GM12878 (cell line): ENCODE results near the gene HEATR3. TPM values are rescaled to one million over a fixed set of nuclear protein-coding genes. Genes with fewer than 3 reads are reported as not detected.

Experiments
- ATAC-seq: fragments of 200-7000 bp; cut with Tn5 transposase; 3 replicates; pipeline ENCODE4 v1.9.1; 2020; ENCODE audit warnings: mild to moderate bottlenecking, moderate library complexity
- BruUV-seq: library from RNA; stranded (reverse); fragments of 400-500 nt; replicated peaks from 2 replicates; lab custom pipeline; 2021; lab: Mats Ljungman, UMichigan
- CTCF ChIA-PET: fragments of 300-600 bp; sonication (Branson Sonifier 250); formaldehyde crosslinking; extraction: SDS; loops from one replicate; lab custom pipeline; 2021; ENCODE audit warnings: inconsistent platforms; lab: Yijun Ruan, JAX
- POLR2A ChIA-PET: fragments of 350-600 bp; formaldehyde crosslinking; extraction: SDS; loops from one replicate; lab custom pipeline; 2021; ENCODE audit warnings: inconsistent platforms; lab: Charles Lee
- RAD21 ChIA-PET: fragments of 300-600 bp; sonication (Branson Sonifier 250); formaldehyde crosslinking; loops from one replicate; lab custom pipeline; 2023; ENCODE audit warnings: antibody characterized with exemption; ENCODE audit not compliant: unreplicated experiment; lab: Charles Lee
- SMC1A ChIA-PET: fragments of 300-600 bp; sonication (Branson Sonifier 250); formaldehyde crosslinking; loops from one replicate; lab custom pipeline; 2023; ENCODE audit not compliant: unreplicated experiment, uncharacterized antibody; lab: Charles Lee
- DNase-seq: peaks from one replicate; pipeline ENCODE4 v3.0.0-alpha.2; 2011; ENCODE audit warnings: low read depth, low spot score
- FAIRE-seq: peaks from 3 replicates; lab custom pipeline; 2011; peaks lifted over from hg19 to GRCh38; lab: Jason Lieb, UNC
- H2AFZ ChIP-seq: 2 replicates; pipeline ENCODE4 v1.6.0; 2011; ENCODE audit warnings: low read depth, low read length, control low read depth; ENCODE audit not compliant: control insufficient read depth
- H3K27ac ChIP-seq: 2 replicates; pipeline ENCODE4 v1.5.1; 2011; ENCODE audit warnings: control low read depth; ENCODE audit not compliant: control insufficient read depth, insufficient read depth
- H3K27me3 ChIP-seq, 2 experiments: replicated peaks in 1 of 2; 2 replicates each; pipeline versions ENCODE4 v1.6.0 to v1.6.1; 2011; ENCODE audit warnings: low read length in 1 of 2; ENCODE audit not compliant: control insufficient read depth in 2 of 2, insufficient read depth in 2 of 2
- H3K36me3 ChIP-seq, 2 experiments: 2 replicates each; pipeline ENCODE4 v1.5.1; 2011; ENCODE audit warnings: low read length in 1 of 2; ENCODE audit not compliant: control insufficient read depth in 2 of 2, insufficient read depth in 2 of 2
- H3K4me1 ChIP-seq: 2 replicates; pipeline ENCODE4 v1.6.1; 2011; ENCODE audit warnings: mild to moderate bottlenecking, low read length, moderate library complexity, mixed read lengths; ENCODE audit not compliant: control insufficient read depth, insufficient read depth
- H3K4me2 ChIP-seq: 2 replicates; pipeline ENCODE4 v1.6.0; 2011; ENCODE audit warnings: control low read depth; ENCODE audit not compliant: control insufficient read depth, insufficient read depth
- H3K4me3 ChIP-seq: fragments of 200-600 bp; sonication (generic); 2 replicates; pipeline ENCODE4 v1.5.1; 2016
- H3K79me2 ChIP-seq: 2 replicates; pipeline ENCODE4 v1.6.0; 2011; ENCODE audit warnings: low read length; ENCODE audit not compliant: control insufficient read depth, insufficient read depth
- H3K9ac ChIP-seq: 2 replicates; pipeline ENCODE4 v1.8.0; 2011; ENCODE audit warnings: low read length, control low read depth, mixed read lengths; ENCODE audit not compliant: control insufficient read depth, insufficient read depth
- H3K9me3 ChIP-seq: replicated peaks from 3 replicates; pipeline ENCODE4 v1.5.1; 2011; ENCODE audit warnings: mild to moderate bottlenecking, low read length; ENCODE audit not compliant: control insufficient read depth, insufficient read depth
- H4K20me1 ChIP-seq: 2 replicates; pipeline ENCODE4 v1.6.0; 2011; ENCODE audit not compliant: control insufficient read depth, insufficient read depth
- CBX5 ChIP-seq: sonication (generic); IDR thresholded peaks from 2 replicates; pipeline ENCODE4 v1.6.1; 2016; ENCODE audit warnings: low read depth, moderate library complexity, mild to moderate bottlenecking, inconsistent platforms
- HDAC2 ChIP-seq: fragments of 200-600 bp; sonication (generic); IDR thresholded peaks from 2 replicates; pipeline ENCODE4 v1.6.1; 2017
- KDM1A ChIP-seq: fragments of 200-600 bp; sonication (generic); IDR thresholded peaks from 2 replicates; pipeline ENCODE4 v1.6.1; 2016; ENCODE audit warnings: borderline replicate concordance
- MEF2A ChIP-seq: IDR thresholded peaks from 2 replicates; pipeline ENCODE4 v1.6.1; 2011; ENCODE audit warnings: low read depth, mild to moderate bottlenecking, low read length, moderate library complexity; ENCODE audit not compliant: insufficient read depth
- MTA3 ChIP-seq: IDR thresholded peaks from 2 replicates; pipeline ENCODE4 v1.6.1; 2012; ENCODE audit warnings: low read length, inconsistent platforms, borderline replicate concordance
- NBN ChIP-seq: fragments of 450-650 bp; IDR thresholded peaks from 2 replicates; pipeline ENCODE4 v1.6.1; 2016
- NFXL1 ChIP-seq: fragments of 450-650 bp; IDR thresholded peaks from 2 replicates; pipeline ENCODE4 v1.6.1; 2017; ENCODE audit warnings: antibody characterized with exemption, mild to moderate bottlenecking, borderline replicate concordance
- NFYA ChIP-seq: IDR thresholded peaks from 2 replicates; pipeline ENCODE4 v1.6.1; 2011; ENCODE audit warnings: low read depth, mild to moderate bottlenecking, low read length, improper control_type of control experiment, borderline replicate concordance
- NR2F1 ChIP-seq: fragments of 450-650 bp; conservative IDR thresholded peaks from 2 replicates; pipeline ENCODE4 v1.6.1; 2017; ENCODE audit warnings: mild to moderate bottlenecking
- PAX8 ChIP-seq: fragments of 450-650 bp; IDR thresholded peaks from 2 replicates; pipeline ENCODE4 v1.6.1; 2017; ENCODE audit warnings: mild to moderate bottlenecking, moderate library complexity
- SPI1 ChIP-seq: IDR thresholded peaks from 2 replicates; pipeline ENCODE4 v1.6.1; 2011; ENCODE audit warnings: low read depth, mild to moderate bottlenecking, low read length, moderate library complexity, borderline replicate concordance; ENCODE audit not compliant: insufficient read depth
- SREBF2 ChIP-seq: IDR thresholded peaks from 2 replicates; pipeline ENCODE4 v1.6.1; 2012; ENCODE audit warnings: mild to moderate bottlenecking, low read length
- TCF12 ChIP-seq: IDR thresholded peaks from 2 replicates; pipeline ENCODE4 v1.6.1; 2011; ENCODE audit warnings: low read depth, mild to moderate bottlenecking, low read length
- WGBS: methylation state at CpG from one replicate; pipeline ENCODE4 v1.1.6; 2016; ENCODE audit warnings: low lambda C conversion rate; ENCODE audit not compliant: insufficient replicate concordance, insufficient coverage; ENCODE audit errors: missing lambda C conversion rate; 5-methylcytosine and 5-hydroxymethylcytosine counted together
- in situ Hi-C: fragments of 300-500 bp; cut with MboI; formaldehyde crosslinking; loops from 9 replicates; pipeline ENCODE4 v1.14.3; 2018; ENCODE audit warnings: mixed read lengths
- intact Hi-C: fragments of 100-400 bp; cut with micrococcal nuclease; formaldehyde crosslinking; loops from one replicate; pipeline ENCODE4 v1.14.2; 2022; ENCODE audit not compliant: unreplicated experiment
- polyA plus RNA-seq, 11 experiments: library from polyadenylated mRNA; depleted of rRNA in 4 of 11; unstranded in 6 of 11; stranded (reverse) in 5 of 11; fragments of >200 nt; fragmentation: Nextera tagmentation in 4 of 11; fragmentation: Illumina TruSeq in 1 of 11; extraction: Ambion mirVana in 4 of 11; extraction: Trizol in 1 of 11; gene quantifications; 1 replicate in 1 of 11; 2 replicates in 10 of 11; pipeline versions ENCODE4 v1.2.1 to v1.2.3, GENCODE V29; 2011 to 2016; ENCODE audit warnings: inconsistent platforms in 2 of 11, missing spikeins in 2 of 11, low read depth in 1 of 11
- total RNA-seq, 4 experiments: library from RNA; depleted of rRNA in 3 of 4; stranded (reverse); fragments of >200 nt in 3 of 4; fragmentation: Illumina TruSeq in 1 of 4; extraction: Trizol in 1 of 4; gene quantifications; 2 replicates each; pipeline versions ENCODE4 v1.2.1 to v1.2.3, GENCODE V29; 2013 to 2021
- TF ChIP-seq, protein P1 (sequence below), 3 experiments: IDR thresholded peaks in 2 of 3; conservative IDR thresholded peaks in 1 of 3; 2 replicates each; pipeline ENCODE4 v1.5.1; 2011; ENCODE audit warnings: low read depth in 3 of 3, low read length in 3 of 3, mild to moderate bottlenecking in 3 of 3, control low read depth in 2 of 3, moderate library complexity in 2 of 3, inconsistent platforms in 1 of 3, mixed read lengths in 1 of 3; ENCODE audit not compliant: control insufficient read depth in 2 of 3, insufficient read depth in 1 of 3; ENCODE audit errors: extremely low read depth in 1 of 3
- TF ChIP-seq, protein P2 (sequence below): IDR thresholded peaks from 2 replicates; pipeline ENCODE4 v1.6.1; 2011; ENCODE audit warnings: borderline replicate concordance, low read depth, mild to moderate bottlenecking, moderate library complexity, low read length; ENCODE audit not compliant: insufficient read depth, poor library complexity, severe bottlenecking

Gene HEATR3
- total and polyA plus RNA-seq, 10 of the 15 experiments (the other 5 are each of a cell fraction or from before 2014, with no cell fraction given): 1.5 to 30.0 (median 17.7) TPM

DNA sequence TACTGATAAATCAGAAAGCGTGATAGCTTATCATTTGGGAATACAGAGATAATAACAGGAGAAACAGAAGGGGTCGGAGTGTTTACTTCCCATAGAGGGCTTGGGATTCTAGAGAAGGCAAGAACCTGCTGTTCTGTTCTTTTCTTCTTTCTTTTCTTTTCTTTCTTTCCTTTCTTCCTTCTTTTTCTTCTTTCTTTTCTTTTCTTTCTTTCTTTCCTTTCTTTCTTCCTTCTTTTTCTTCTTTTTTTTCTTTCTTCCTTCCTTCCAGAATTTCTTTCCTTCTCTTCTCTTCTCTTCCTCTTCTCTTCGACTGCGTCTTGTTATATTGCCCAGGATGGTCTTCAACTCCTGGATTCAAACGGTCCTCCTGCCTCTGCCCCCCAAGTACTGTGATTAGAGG, 22.4 kb upstream of the HEATR3 start:
- no peaks in the 10 kb centered on the region for H3K9me3 ChIP-seq
- no peak overlapping the region for H3K9ac ChIP-seq
- CTCF ChIA-PET: interaction anchor here (0.7 kb wide), 1 partner anchor 167 kb away, joined by 3 read pairs; no protein-coding TSS in a partner anchor
- no peak for FAIRE-seq
- DNase-seq: no peak
- H3K4me2 ChIP-seq: no peak overlapping the region
- RAD21 ChIA-PET: no interaction called here
- no peaks in the 10 kb centered on the region for H3K79me2 ChIP-seq
- no peak for ATAC-seq
- no peaks in the 10 kb centered on the region for H3K36me3 ChIP-seq
- no peak overlapping the region for H3K4me3 ChIP-seq
- 63% methylated on average over 5 of the region's 5 CpGs for WGBS
- intact Hi-C loops (no loop called here), in situ Hi-C loops (no loop called here)
- no peak for TF ChIP-seq SREBF2
- no peak for TF ChIP-seq TCF12
- no peak for TF ChIP-seq NR2F1
- TF ChIP-seq CBX5: no peak
- TF ChIP-seq, protein P1, sequence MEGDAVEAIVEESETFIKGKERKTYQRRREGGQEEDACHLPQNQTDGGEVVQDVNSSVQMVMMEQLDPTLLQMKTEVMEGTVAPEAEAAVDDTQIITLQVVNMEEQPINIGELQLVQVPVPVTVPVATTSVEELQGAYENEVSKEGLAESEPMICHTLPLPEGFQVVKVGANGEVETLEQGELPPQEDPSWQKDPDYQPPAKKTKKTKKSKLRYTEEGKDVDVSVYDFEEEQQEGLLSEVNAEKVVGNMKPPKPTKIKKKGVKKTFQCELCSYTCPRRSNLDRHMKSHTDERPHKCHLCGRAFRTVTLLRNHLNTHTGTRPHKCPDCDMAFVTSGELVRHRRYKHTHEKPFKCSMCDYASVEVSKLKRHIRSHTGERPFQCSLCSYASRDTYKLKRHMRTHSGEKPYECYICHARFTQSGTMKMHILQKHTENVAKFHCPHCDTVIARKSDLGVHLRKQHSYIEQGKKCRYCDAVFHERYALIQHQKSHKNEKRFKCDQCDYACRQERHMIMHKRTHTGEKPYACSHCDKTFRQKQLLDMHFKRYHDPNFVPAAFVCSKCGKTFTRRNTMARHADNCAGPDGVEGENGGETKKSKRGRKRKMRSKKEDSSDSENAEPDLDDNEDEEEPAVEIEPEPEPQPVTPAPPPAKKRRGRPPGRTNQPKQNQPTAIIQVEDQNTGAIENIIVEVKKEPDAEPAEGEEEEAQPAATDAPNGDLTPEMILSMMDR (IDR thresholded peaks at IDR 0.05 in 2 of 3, conservative IDR thresholded peaks at IDR 0.05 in 1 of 3; ENCODE audit: control insufficient read depth in 2 of 3, extremely low read depth in 1 of 3, insufficient read depth in 1 of 3, low read depth in 3 of 3, low read length in 3 of 3): no peak
- no peak for TF ChIP-seq KDM1A
- no peak for TF ChIP-seq MTA3
- TF ChIP-seq NFYA: no peak
- TF ChIP-seq HDAC2: no peak
- TF ChIP-seq PAX8: no peak
- no peak for TF ChIP-seq SPI1
- no peak for TF ChIP-seq NFXL1
- TF ChIP-seq NBN: no peak
- TF ChIP-seq, protein P2, sequence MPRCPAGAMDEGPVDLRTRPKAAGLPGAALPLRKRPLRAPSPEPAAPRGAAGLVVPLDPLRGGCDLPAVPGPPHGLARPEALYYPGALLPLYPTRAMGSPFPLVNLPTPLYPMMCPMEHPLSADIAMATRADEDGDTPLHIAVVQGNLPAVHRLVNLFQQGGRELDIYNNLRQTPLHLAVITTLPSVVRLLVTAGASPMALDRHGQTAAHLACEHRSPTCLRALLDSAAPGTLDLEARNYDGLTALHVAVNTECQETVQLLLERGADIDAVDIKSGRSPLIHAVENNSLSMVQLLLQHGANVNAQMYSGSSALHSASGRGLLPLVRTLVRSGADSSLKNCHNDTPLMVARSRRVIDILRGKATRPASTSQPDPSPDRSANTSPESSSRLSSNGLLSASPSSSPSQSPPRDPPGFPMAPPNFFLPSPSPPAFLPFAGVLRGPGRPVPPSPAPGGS: no peak
- TF ChIP-seq MEF2A: no peak
- H3K4me1 ChIP-seq: peaks cover 11% of the 10 kb centered on the region
- H2AFZ ChIP-seq: no peak overlapping the region
- BruUV-seq: no TSS peak
- H3K27me3 ChIP-seq: no peaks in the 10 kb centered on the region
- H3K27ac ChIP-seq: no peak overlapping the region
- H4K20me1 ChIP-seq: no peaks in the 10 kb centered on the region
- POLR2A ChIA-PET: no interaction called here
- SMC1A ChIA-PET: interaction anchor here (1.7 kb wide), 1 partner anchor 168 kb away, joined by 6 read pairs; no protein-coding TSS in a partner anchor
